Sigmoid colon (tissue), 4 donors: ENCODE measurements around the gene PTPN1.

Experiments used
- POLR2A ChIP-seq, 2 donors: fragments of 450-650 bp; IDR thresholded peaks; one replicate each; pipeline ENCODE4 v1.6.1; 2016; ENCODE audit warnings: antibody characterized with exemption in 2 of 2, mild to moderate bottlenecking in 2 of 2, moderate library complexity in 2 of 2
- POLR2AphosphoS5 ChIP-seq, 4 donors: sonication (generic); formaldehyde crosslinking; IDR thresholded peaks; one replicate each; pipeline ENCODE4 v1.6.1; 2017; ENCODE audit warnings: antibody characterized with exemption in 4 of 4
- TF ChIP-seq, protein P1 (sequence below), 4 experiments: fragments of 450-650 bp in 3 of 4; fragments of 200-600 bp in 1 of 4; IDR thresholded peaks; one replicate each; pipeline ENCODE4 v1.5.1; 2016 to 2019; ENCODE audit warnings: antibody characterized with exemption in 4 of 4, mild to moderate bottlenecking in 3 of 4, moderate library complexity in 2 of 4

DNA sequence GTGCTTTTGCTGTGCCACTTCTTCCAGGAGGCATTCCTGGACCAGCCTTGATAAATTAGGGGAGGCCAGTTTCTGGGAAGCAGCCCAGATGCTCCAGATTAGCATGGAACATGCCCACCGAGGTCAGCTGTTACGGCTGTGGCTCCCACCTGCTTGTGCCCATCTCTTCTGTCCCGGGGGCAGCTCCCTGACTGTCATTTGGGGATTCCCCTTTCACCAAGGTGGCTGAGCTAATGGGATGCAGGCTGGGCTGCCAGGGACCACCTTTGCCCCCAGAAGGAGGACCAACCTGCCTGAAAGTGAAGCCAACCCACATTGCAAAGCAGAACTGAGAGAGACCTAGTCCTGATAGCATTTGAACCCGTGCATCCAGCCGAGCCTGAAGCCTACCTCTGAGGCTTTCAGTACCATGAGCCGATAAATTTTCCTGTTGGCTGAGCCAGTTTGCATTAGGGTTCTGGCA is 85.3 kb downstream of the PTPN1 start:
- TF ChIP-seq, protein P1, sequence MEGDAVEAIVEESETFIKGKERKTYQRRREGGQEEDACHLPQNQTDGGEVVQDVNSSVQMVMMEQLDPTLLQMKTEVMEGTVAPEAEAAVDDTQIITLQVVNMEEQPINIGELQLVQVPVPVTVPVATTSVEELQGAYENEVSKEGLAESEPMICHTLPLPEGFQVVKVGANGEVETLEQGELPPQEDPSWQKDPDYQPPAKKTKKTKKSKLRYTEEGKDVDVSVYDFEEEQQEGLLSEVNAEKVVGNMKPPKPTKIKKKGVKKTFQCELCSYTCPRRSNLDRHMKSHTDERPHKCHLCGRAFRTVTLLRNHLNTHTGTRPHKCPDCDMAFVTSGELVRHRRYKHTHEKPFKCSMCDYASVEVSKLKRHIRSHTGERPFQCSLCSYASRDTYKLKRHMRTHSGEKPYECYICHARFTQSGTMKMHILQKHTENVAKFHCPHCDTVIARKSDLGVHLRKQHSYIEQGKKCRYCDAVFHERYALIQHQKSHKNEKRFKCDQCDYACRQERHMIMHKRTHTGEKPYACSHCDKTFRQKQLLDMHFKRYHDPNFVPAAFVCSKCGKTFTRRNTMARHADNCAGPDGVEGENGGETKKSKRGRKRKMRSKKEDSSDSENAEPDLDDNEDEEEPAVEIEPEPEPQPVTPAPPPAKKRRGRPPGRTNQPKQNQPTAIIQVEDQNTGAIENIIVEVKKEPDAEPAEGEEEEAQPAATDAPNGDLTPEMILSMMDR (IDR thresholded peaks at IDR 0.05): no peak
- TF ChIP-seq POLR2A (IDR thresholded peaks at IDR 0.05): no peak
- TF ChIP-seq POLR2AphosphoS5 (IDR thresholded peaks at IDR 0.05): no peak
